Measurements from ENCODE around the gene TNFRSF11A.

- TF ChIP-seq POLR2AphosphoS5 (IDR thresholded peaks at IDR 0.05; ENCODE audit: low read depth) = no peak
- TF ChIP-seq, protein P1, sequence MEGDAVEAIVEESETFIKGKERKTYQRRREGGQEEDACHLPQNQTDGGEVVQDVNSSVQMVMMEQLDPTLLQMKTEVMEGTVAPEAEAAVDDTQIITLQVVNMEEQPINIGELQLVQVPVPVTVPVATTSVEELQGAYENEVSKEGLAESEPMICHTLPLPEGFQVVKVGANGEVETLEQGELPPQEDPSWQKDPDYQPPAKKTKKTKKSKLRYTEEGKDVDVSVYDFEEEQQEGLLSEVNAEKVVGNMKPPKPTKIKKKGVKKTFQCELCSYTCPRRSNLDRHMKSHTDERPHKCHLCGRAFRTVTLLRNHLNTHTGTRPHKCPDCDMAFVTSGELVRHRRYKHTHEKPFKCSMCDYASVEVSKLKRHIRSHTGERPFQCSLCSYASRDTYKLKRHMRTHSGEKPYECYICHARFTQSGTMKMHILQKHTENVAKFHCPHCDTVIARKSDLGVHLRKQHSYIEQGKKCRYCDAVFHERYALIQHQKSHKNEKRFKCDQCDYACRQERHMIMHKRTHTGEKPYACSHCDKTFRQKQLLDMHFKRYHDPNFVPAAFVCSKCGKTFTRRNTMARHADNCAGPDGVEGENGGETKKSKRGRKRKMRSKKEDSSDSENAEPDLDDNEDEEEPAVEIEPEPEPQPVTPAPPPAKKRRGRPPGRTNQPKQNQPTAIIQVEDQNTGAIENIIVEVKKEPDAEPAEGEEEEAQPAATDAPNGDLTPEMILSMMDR (IDR thresholded peaks at IDR 0.05; ENCODE audit: insufficient read depth, low read length) = no peak
- TF ChIP-seq REST (IDR thresholded peaks at IDR 0.05; ENCODE audit: insufficient replicate concordance, low read depth) = no peak
Observed at GRCh38 chr18:62361288-62361687, 36.2 kb downstream of the TNFRSF11A start.

All from HL-60 (cell line).